Measurements from ENCODE around the gene SOX6.

Gene SOX6

GRCh38 chr11:15920856-15921629, 435.3 kb downstream of the SOX6 start:
- no peak for DNase-seq

- DNase-seq: no peak
These were observed 437.7 kb downstream of the SOX6 start for GRCh38 chr11:15918674-15919073.

- DNase-seq: no peak
These were observed 438.1 kb downstream of the SOX6 start for GRCh38 chr11:15918212-15918611.
